Thyroid gland (tissue), 4 donors: ENCODE data around the gene ZNF480. TPM values are rescaled to one million over a fixed set of nuclear protein-coding genes. Genes with fewer than 3 reads are reported as not detected.
A peak's percentile ranks its signal among the peaks of the same experiment; 100 is the strongest.
"Not testable (repeated sequence)": the region's sequence is repeated elsewhere in the genome, so short reads cannot be mapped to it uniquely, and the experiment has no call there.

Experiments
- DNase-seq, 2 donors: peaks; one replicate each; pipeline ENCODE4 v3.0.0-alpha.2; 2019
- H3K27ac ChIP-seq, 3 donors: fragments of 200-600 bp; sonication (generic); 1 replicate in 2 of 3; 2 replicates in 1 of 3; pipeline ENCODE4 v1.5.1; 2016 to 2019; ENCODE audit warnings: mild to moderate bottlenecking in 1 of 3, moderate library complexity in 1 of 3
- H3K27me3 ChIP-seq: fragments of 200-600 bp; sonication (generic); one replicate; pipeline ENCODE4 v1.5.1; 2019
- H3K36me3 ChIP-seq, 2 donors: fragments of 200-600 bp; sonication (generic); one replicate each; pipeline ENCODE4 v1.5.1; 2016 to 2019
- H3K4me1 ChIP-seq, 2 donors: fragments of 200-600 bp; sonication (generic); one replicate each; pipeline ENCODE4 v1.5.1; 2017 to 2019
- H3K4me3 ChIP-seq, 3 donors: fragments of 200-600 bp; sonication (generic); replicated peaks in 1 of 3; 1 replicate in 2 of 3; 2 replicates in 1 of 3; pipeline ENCODE4 v1.5.1; 2016; ENCODE audit warnings: mild to moderate bottlenecking in 1 of 3
- H3K9me3 ChIP-seq: fragments of 200-600 bp; sonication (generic); one replicate; pipeline ENCODE4 v1.5.1; 2017
- POLR2A ChIP-seq, 2 donors: fragments of 450-650 bp; IDR thresholded peaks; one replicate each; pipeline ENCODE4 v1.6.1; 2017; ENCODE audit warnings: antibody characterized with exemption in 2 of 2, mild to moderate bottlenecking in 2 of 2, moderate library complexity in 1 of 2
- whole genome bisulfite sequencing, 2 donors: methylation state at CpG; one replicate each; pipeline ENCODE4 v1.1.5; 2017; 5-methylcytosine and 5-hydroxymethylcytosine counted together
- intact Hi-C: fragments of 100-400 bp; cut with DNase I; formaldehyde crosslinking; loops from one replicate; pipeline ENCODE4 v1.15.1; 2023
- total RNA-seq, 4 donors: library from RNA; depleted of rRNA; stranded (reverse); fragments of >200 nt; gene quantifications; one replicate each; pipeline ENCODE4 v1.2.3, GENCODE V29; 2016
- TF ChIP-seq, protein P1 (sequence below), 6 experiments: fragments of 200-600 bp in 3 of 6; fragments of 450-650 bp in 3 of 6; sonication (generic) in 3 of 6; IDR thresholded peaks; one replicate each; pipeline ENCODE4 v1.5.1; 2016 to 2019; ENCODE audit warnings: antibody characterized with exemption in 6 of 6, mild to moderate bottlenecking in 2 of 6, inconsistent platforms in 1 of 6, moderate library complexity in 1 of 6

ZNF480 gene
- total RNA-seq, 4 donors from 2014 or later, result 12.6 to 14.4 (median 12.8) TPM

DNA sequence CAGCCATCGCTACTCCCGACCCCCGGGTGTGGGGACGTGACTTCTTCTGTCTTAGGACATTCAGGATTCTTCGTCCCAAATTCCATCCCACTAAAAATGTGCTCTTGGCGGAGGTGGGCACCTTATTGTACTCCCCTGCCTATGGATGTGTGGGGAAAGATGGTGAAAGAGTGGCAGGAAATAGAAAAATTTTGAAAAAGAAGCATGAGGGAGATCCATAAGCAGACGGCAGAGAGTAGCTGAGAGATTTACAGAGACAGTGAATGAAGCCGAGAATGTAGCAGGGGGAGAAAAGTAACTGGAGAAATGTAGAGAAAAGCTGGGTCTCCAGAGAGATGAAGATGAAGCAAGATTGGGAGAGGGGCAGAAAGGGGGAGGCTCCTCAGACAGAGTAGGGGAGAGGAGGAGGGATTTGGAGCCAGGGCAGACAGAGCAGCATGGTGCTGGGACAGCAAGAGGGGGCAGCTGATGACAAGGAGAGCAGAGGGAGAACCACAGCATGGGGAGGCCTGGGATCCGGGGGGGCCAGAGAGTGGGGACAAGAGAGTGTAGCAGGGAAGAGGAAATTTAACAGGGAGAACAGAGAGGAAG lies 39.9 kb downstream of the ZNF480 start:
- intact Hi-C loops, result no loop called here
- WGBS, 2 donors, result 2 to 3% methylated on average over 9 of the region's 9 CpGs
- Histone ChIP-seq H3K27ac (peak overlapping the region in 2 of 3 donors; percentile 51 to 63), H3K4me1 (peaks cover 6 to 8% of the 10 kb centered on the region in 2 donors), H3K36me3 (no peaks in the 10 kb centered on the region), H3K9me3 (no peaks in the 10 kb centered on the region), H3K27me3 (no peaks in the 10 kb centered on the region), H3K4me3 (peak overlapping the region; percentile 64 to 94 (median 93))
- TF ChIP-seq, protein P1, sequence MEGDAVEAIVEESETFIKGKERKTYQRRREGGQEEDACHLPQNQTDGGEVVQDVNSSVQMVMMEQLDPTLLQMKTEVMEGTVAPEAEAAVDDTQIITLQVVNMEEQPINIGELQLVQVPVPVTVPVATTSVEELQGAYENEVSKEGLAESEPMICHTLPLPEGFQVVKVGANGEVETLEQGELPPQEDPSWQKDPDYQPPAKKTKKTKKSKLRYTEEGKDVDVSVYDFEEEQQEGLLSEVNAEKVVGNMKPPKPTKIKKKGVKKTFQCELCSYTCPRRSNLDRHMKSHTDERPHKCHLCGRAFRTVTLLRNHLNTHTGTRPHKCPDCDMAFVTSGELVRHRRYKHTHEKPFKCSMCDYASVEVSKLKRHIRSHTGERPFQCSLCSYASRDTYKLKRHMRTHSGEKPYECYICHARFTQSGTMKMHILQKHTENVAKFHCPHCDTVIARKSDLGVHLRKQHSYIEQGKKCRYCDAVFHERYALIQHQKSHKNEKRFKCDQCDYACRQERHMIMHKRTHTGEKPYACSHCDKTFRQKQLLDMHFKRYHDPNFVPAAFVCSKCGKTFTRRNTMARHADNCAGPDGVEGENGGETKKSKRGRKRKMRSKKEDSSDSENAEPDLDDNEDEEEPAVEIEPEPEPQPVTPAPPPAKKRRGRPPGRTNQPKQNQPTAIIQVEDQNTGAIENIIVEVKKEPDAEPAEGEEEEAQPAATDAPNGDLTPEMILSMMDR (IDR thresholded peaks at IDR 0.05), result no peak
- TF ChIP-seq POLR2A (IDR thresholded peaks at IDR 0.05), result no peak
- no peak for DNase-seq

DNA sequence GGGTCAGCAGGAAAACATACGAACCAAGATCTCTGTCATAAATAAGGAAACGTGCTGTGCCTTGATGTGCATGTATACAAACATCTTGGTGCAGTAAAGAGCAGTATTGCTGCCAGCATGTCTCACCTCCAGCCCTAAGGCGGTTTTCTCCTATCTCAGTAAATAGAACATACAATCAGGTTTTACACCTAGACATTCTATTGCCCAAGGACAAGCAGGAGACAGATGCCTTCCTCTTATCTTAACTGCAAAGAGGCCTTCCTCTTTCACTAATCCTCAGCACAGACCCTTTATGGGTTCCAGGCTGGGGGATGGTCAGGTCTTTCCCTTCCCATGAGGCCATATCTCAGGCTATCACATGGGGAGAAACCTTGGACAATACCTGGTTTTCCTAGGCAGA lies 42.1 kb downstream of the ZNF480 start:
- H3K27ac ChIP-seq, H3K4me3 ChIP-seq, H3K27me3 ChIP-seq, intact Hi-C loops, H3K9me3 ChIP-seq, DNase-seq, H3K36me3 ChIP-seq: not testable (repeated sequence)
- peaks cover 6 to 15% of the 10 kb centered on the region in 2 donors for H3K4me1 ChIP-seq
- WGBS, 2 donors, result 76 to 81% methylated on average over 3 of the region's 3 CpGs

DNA sequence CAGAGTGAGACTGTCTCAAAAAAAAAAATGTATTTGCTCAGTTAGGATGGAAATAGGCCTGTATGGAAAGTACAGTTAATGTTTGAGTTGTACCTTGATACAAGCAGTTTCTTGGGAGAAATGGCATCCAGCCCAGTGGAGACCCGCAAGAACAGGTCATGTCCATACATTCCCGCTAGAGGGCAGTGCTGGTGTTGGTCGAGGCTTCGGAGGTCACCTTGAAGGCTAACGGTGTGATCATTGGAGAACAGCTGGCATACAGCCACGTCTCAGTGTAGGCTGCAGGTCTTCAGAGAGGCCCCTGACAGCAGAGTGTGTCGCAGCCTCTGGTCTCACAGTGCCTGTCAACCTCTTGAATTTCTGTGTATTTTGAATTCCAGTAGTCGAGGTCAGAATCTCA lies 46.6 kb downstream of the ZNF480 start:
- Histone ChIP-seq H3K27ac (peak overlapping the region; percentile 24 to 56 (median 31)), H3K36me3 (no peaks in the 10 kb centered on the region), H3K27me3 (no peaks in the 10 kb centered on the region), H3K9me3 (no peaks in the 10 kb centered on the region), H3K4me1 (peaks cover 0 to 8% of the 10 kb centered on the region in 2 donors), H3K4me3 (no peak overlapping the region)
- intact Hi-C loops, result no loop called here
- peak; percentile 95 for DNase-seq
- WGBS, 2 donors, result 6 to 12% methylated on average over 7 to 8 of the region's 8 CpGs
- TF ChIP-seq POLR2A (IDR thresholded peaks at IDR 0.05), result no peak
- TF ChIP-seq, protein P1 (IDR thresholded peaks at IDR 0.05), result peak; percentile 21 to 89 (median 69)

DNA sequence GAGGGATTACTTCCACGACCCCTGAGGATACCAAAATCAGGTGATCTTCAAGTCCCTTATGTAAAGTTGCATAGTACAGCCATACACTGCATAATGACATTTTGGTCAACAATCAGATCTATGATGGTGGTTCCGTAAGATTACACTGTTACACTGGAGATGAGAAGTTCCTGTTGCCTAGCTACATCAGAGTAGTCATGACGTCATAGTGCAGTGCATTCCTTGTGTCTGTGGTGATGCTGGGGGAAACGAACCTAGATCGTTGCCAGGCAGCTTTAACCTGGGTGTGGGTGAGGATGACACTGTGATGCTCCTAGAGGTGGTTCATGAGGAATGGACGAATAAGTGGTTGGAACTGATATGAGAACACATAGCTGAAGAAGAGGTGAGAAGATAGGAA lies 48.2 kb downstream of the ZNF480 start:
- Histone ChIP-seq H3K9me3 (no peaks in the 10 kb centered on the region), H3K36me3 (peaks cover 0 to 4% of the 10 kb centered on the region in 2 donors), H3K27ac (no peak overlapping the region), H3K27me3 (no peaks in the 10 kb centered on the region), H3K4me1 (peaks cover 0 to 8% of the 10 kb centered on the region in 2 donors), H3K4me3 (no peak overlapping the region)
- no peak for DNase-seq
- TF ChIP-seq, protein P1 (IDR thresholded peaks at IDR 0.05), result no peak
- no peak for TF ChIP-seq POLR2A (IDR thresholded peaks at IDR 0.05)
- WGBS, 2 donors, result 90 to 92% methylated on average over 6 of the region's 6 CpGs
- intact Hi-C loops, result no loop called here

DNA sequence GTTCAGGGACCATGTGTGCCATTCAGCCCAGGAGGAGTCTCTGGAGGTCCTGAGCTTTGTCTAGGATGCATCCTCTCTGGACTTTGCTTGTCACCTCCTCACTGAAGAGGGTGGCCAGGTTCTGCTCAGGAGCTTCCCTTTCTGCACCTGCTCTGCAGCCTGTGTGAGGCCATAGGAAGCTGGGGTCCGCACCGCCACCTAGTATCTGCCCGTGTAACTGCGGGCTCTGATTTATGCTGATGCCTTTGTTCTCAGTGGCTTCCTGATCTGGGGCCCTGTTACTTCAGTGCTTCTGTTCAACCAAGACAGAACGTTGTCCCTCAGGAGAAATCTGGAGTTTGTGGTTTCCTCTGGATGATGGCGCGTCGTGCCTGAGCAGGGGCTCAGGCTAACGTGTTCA lies 54.5 kb downstream of the ZNF480 start:
- TF ChIP-seq, protein P1 (IDR thresholded peaks at IDR 0.05), result peak in 1 of 6 experiments; percentile 4
- no peak for TF ChIP-seq POLR2A (IDR thresholded peaks at IDR 0.05)
- peaks cover 0 to 21% of the 10 kb centered on the region in 2 donors for H3K36me3 ChIP-seq
- intact Hi-C loops, result no loop called here
- H3K9me3 ChIP-seq, result no peaks in the 10 kb centered on the region
- no peak overlapping the region for H3K27ac ChIP-seq
- peak in 1 of 2 donors; percentile 4 for DNase-seq
- no peaks in the 10 kb centered on the region for H3K27me3 ChIP-seq
- 75 to 83% methylated on average over 1 to 9 of the region's 9 CpGs for whole genome bisulfite sequencing, 2 donors
- H3K4me1 ChIP-seq, result no peaks in the 10 kb centered on the region
- H3K4me3 ChIP-seq, result no peak overlapping the region
